Measurements from ENCODE around the gene NDRG3. TPM values are rescaled to one million over a fixed set of nuclear protein-coding genes. Genes with fewer than 3 reads are reported as not detected.
"Not testable (repeated sequence)": the region's sequence is repeated elsewhere in the genome, so short reads cannot be mapped to it uniquely, and the experiment has no call there.

The NDRG3 gene
- total RNA-seq, 4 donors from 2014 or later = 17.9 to 35.0 (median 29.6) TPM

- DNase-seq = no peak
Measured at GRCh38 chr20:36642136-36642535, 103.8 kb downstream of the NDRG3 start.

GRCh38 chr20:36641506-36641843 is 104.4 kb downstream of the NDRG3 start:
- no peak overlapping the region for H3K4me3 ChIP-seq
- DNase-seq = no peak
- H3K4me1 ChIP-seq = no peaks in the 10 kb centered on the region
- no peaks in the 10 kb centered on the region for H3K9me3 ChIP-seq
- H3K27ac ChIP-seq = no peak overlapping the region
- TF ChIP-seq CTCF (IDR thresholded peaks at IDR 0.05) = no peak
- no peak for TF ChIP-seq POLR2A (IDR thresholded peaks at IDR 0.05)
- H3K36me3 ChIP-seq = no peaks in the 10 kb centered on the region
- intact Hi-C loops (cut with DNase I; ENCODE audit: low total_unique reads) = no loop called here
- no peaks in the 10 kb centered on the region for H3K27me3 ChIP-seq

More at GRCh38 chr20:36642136-36642535, 103.8 kb downstream of the NDRG3 start:
- H3K27ac ChIP-seq = no peak overlapping the region
- no peaks in the 10 kb centered on the region for H3K27me3 ChIP-seq
- TF ChIP-seq CTCF (IDR thresholded peaks at IDR 0.05) (no peak), POLR2A (IDR thresholded peaks at IDR 0.05) (no peak)
- no peaks in the 10 kb centered on the region for H3K36me3 ChIP-seq
- no peak overlapping the region for H3K4me3 ChIP-seq
- H3K4me1 ChIP-seq = no peaks in the 10 kb centered on the region
- no peaks in the 10 kb centered on the region for H3K9me3 ChIP-seq
- intact Hi-C loops (cut with DNase I; ENCODE audit: low total_unique reads) = no loop called here

- H3K27ac ChIP-seq; intact Hi-C loops (cut with DNase I; ENCODE audit: low total_unique reads); H3K27me3 ChIP-seq; H3K9me3 ChIP-seq; DNase-seq; H3K36me3 ChIP-seq; H3K4me1 ChIP-seq; H3K4me3 ChIP-seq: not testable (repeated sequence)
Measured at GRCh38 chr20:36638876-36639400, 107.0 kb downstream of the NDRG3 start.

- Histone ChIP-seq H3K4me1 (no peaks in the 10 kb centered on the region), H3K27ac (no peak overlapping the region), H3K9me3 (no peaks in the 10 kb centered on the region), H3K4me3 (no peak overlapping the region), H3K27me3 (no peaks in the 10 kb centered on the region), H3K36me3 (no peaks in the 10 kb centered on the region)
- intact Hi-C loops (cut with DNase I; ENCODE audit: low total_unique reads) = no loop called here
- no peak for TF ChIP-seq POLR2A (IDR thresholded peaks at IDR 0.05)
- TF ChIP-seq CTCF (IDR thresholded peaks at IDR 0.05) = no peak
- DNase-seq = no peak
Measured at GRCh38 chr20:36634342-36634741, 111.5 kb downstream of the NDRG3 start.

GRCh38 chr20:36633285-36633772 is 112.6 kb downstream of the NDRG3 start:
- intact Hi-C loops (cut with DNase I; ENCODE audit: low total_unique reads) = no loop called here
- Histone ChIP-seq H3K4me3 (no peak overlapping the region), H3K4me1 (no peaks in the 10 kb centered on the region), H3K27me3 (no peaks in the 10 kb centered on the region), H3K9me3 (no peaks in the 10 kb centered on the region), H3K27ac (no peak overlapping the region), H3K36me3 (no peaks in the 10 kb centered on the region)
- DNase-seq = no peak
- TF ChIP-seq POLR2A (IDR thresholded peaks at IDR 0.05) = no peak
- TF ChIP-seq CTCF (IDR thresholded peaks at IDR 0.05) = no peak

All from uterus (tissue), 4 donors.